Measurements from ENCODE around the gene MACF1.

The MACF1 gene

DNA sequence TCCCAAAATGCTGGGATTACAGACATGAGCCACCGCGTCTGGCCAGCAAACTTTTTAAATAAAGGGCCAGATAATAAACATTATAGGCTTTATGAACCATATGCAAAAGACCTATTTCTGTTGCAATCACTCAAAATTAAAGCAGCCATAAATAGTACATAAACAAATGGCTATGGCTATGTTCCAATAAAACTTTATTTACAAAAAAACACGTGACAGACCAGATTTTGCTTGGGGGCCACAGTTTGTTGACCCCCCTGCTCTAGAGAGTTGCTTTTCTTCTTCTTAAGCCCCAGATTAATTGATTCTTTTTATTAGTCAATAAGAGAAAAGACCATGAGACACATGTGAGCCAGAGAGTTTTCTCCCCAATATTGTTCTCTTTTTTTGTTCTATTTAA lies 138.3 kb downstream of the MACF1 start:
- DNase-seq (ENCODE audit: insufficient read length, low spot score) (no peak), FAIRE-seq (no peak)

DNA sequence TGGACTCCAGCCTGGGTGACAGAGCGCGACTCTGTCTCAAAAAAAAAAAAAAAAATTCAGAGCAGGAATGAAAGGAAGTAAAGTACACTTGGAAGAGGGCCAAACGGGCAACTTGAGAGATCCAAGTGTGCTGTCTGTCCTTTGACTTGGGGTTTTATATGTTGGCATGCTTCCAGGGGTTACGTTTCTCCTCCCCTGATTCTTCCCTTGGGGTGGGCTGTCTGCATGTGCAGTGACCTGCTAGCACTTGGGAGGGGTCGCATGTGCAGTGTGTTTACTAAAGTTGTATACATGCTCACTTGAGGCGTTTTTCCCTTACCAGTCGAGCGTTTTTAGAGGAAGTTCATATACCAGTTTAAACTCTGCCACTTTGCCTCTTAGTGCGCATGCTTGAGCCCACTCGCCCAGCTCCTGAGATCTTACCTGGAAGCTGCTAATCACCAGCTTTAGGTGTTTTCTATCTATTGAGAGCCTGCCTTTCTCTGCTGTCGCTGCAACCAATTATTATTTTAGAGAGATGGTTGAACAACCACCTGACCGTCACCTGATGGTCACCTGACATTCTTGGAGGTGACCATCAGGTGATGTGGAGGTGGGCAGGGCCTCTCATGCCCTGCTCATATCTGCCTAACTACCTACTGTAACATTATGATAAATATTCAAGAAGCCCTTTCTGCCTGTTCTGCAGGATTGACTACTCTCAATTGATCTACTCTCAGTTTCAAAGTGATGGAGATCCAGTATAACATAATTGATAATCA lies 140.1 kb downstream of the MACF1 start:
- no peak for FAIRE-seq
- no peak for DNase-seq (ENCODE audit: insufficient read length, low spot score)

GRCh38 chr1:39346872-39347271 lies 142.4 kb downstream of the MACF1 start:
- FAIRE-seq (no peak), DNase-seq (ENCODE audit: insufficient read length, low spot score) (no peak)

DNA sequence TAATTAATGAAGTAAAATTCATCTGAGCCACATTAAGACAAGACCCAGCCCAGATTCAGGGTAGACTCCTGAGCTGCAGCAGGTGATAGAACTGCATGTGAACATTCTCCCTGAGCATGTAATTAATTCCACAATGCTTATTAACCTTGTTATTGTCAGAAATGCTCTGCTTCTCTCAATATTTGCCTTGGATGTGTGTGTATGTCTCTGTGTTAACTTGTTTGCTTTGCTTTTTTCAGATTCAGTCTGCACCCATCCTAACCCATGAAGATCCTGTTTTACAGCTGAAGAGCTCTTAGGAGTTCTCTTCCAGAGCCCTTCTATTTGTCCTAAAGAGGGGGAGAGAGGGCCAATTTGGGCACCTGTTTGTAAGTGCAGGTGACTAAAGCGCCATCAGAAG lies 143.8 kb downstream of the MACF1 start:
- FAIRE-seq (no peak), DNase-seq (ENCODE audit: insufficient read length, low spot score) (no peak)

DNA sequence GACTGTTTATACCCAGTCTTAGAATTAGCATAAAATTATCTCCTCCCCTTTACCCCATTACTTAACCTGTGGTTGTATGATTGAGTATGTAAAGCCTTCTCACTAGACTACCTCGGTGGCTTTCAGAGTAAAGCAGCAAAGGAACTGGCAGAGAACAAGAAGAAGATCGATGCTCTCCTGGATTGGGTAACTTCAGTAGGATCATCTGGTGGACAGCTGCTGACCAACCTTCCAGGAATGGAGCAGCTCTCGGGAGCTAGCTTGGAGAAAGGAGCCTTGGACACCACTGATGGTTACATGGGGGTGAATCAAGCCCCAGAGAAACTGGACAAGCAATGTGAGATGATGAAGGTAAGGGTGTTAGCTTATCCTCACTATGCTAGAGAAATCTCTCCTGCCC lies 148.4 kb downstream of the MACF1 start:
- FAIRE-seq (no peak), DNase-seq (ENCODE audit: insufficient read length, low spot score) (no peak)

GRCh38 chr1:39354572-39354971 lies 150.1 kb downstream of the MACF1 start:
- FAIRE-seq = no peak
- DNase-seq (ENCODE audit: insufficient read length, low spot score) = no peak

DNA sequence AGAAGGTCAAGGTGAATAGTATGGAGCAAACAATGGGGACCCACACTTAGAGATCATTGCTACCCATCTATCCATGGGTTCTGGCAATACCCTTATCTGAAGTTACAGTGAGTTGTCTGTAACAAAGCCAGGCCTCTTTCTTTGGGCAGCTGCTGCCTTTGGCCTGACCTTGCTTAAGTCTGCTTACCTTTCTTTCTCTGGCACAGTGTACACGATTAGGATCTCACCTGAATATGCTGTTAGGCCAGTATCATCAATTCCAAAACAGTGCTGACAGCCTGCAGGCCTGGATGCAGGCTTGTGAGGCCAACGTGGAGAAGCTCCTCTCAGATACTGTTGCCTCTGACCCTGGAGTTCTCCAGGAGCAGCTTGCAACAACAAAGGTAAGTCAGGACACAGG lies 154.0 kb downstream of the MACF1 start:
- FAIRE-seq (no peak), DNase-seq (ENCODE audit: insufficient read length, low spot score) (no peak)

DNA sequence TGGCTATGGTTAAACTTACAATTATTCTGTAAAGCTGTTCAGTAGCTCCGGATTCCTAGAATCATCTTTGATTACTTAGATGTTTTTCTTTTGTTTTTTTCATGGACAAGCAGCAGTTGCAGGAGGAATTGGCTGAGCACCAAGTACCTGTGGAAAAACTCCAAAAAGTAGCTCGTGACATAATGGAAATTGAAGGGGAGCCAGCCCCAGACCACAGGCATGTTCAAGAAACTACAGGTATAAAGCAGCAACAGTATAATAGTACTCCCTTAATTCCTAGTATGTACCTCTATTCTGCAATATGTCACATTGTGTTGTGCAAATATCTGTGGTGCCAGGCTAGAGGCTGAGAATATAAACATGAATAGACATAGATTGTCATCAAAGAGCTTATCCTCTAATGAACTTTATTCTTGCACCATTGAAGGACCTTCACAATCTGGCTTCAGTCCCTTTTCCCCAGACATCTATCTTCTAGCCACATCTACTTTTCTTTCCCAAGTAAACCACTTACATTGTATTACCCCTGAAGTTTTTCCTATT lies 154.6 kb downstream of the MACF1 start:
- DNase-seq (ENCODE audit: insufficient read length, low spot score) = no peak
- no peak for FAIRE-seq

- FAIRE-seq (no peak), DNase-seq (ENCODE audit: insufficient read length, low spot score) (no peak)
These were observed 156.2 kb downstream of the MACF1 start for GRCh38 chr1:39360731-39361130.

DNA sequence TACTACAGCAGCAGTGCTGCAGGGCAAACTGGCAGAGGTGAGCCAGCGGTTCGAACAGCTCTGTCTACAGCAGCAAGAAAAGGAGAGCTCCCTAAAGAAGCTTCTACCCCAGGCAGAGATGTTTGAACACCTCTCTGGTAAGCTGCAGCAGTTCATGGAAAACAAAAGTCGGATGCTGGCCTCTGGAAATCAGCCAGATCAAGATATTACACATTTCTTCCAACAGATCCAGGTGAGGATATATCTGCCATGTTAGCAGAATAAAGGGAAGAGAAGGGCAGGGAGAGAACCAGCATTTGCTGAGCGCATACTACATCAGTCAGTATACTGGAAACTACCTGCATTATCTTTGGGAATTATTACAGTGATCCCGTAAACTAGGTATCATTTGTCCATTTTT lies 157.0 kb downstream of the MACF1 start:
- DNase-seq (ENCODE audit: insufficient read length, low spot score) = no peak
- no peak for FAIRE-seq

GRCh38 chr1:39363267-39363666 lies 158.8 kb downstream of the MACF1 start:
- FAIRE-seq (no peak), DNase-seq (ENCODE audit: insufficient read length, low spot score) (no peak)

- no peak for FAIRE-seq
These were observed 163.6 kb downstream of the MACF1 start for GRCh38 chr1:39368045-39368444.

DNA sequence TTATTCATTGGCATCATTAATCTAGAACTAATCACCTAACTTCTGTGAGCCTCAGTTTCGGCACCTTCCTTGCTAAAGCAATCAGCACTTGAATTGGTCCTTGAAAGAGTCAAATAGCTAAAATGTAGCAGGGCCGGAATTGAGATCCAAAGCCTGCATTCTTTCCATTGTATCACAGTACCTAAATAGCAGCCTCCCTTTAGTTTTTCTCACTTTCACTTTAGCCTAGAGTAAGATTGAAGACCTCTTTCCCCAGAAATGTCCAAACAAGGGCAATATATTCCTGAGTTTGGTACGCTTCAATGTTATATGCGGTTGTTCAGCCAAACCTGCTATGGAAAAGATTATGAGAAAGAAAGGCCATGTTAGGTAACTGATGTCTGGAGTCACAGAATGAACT lies 165.1 kb downstream of the MACF1 start:
- DNase-seq (ENCODE audit: insufficient read length, low spot score) (no peak), FAIRE-seq (no peak)

More at GRCh38 chr1:39368045-39368444, 163.6 kb downstream of the MACF1 start:
- DNase-seq (ENCODE audit: insufficient read length, low spot score) = no peak

DNA sequence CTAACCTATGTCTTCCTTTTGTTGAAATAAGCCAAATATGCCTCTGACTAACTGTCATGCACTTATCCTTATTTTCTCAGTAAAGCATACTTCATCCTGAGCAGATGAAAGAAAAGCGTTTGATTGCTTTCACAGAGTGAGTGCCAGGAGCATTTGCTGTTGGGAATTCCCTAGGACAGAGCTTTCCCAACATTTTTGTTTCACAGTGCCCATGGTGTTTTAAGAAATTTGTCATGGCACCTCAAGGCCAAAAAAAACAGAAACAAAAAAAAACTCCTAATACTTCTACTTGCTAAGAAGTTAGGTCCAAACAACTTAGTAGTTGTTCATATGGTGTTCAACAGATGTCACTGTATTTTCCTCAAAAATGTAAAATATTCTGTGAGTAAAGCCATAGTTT lies 166.1 kb downstream of the MACF1 start:
- no peak for FAIRE-seq
- no peak for DNase-seq (ENCODE audit: insufficient read length, low spot score)

GRCh38 chr1:39372105-39372504 lies 167.6 kb downstream of the MACF1 start:
- FAIRE-seq (no peak), DNase-seq (ENCODE audit: insufficient read length, low spot score) (no peak)

- no peak for DNase-seq (ENCODE audit: insufficient read length, low spot score)
- no peak for FAIRE-seq
These were observed 172.2 kb downstream of the MACF1 start for GRCh38 chr1:39376656-39377055.

- DNase-seq (ENCODE audit: insufficient read length, low spot score) = no peak
- FAIRE-seq = peak; percentile 42
These were observed 173.9 kb downstream of the MACF1 start for GRCh38 chr1:39378377-39378776.

DNA sequence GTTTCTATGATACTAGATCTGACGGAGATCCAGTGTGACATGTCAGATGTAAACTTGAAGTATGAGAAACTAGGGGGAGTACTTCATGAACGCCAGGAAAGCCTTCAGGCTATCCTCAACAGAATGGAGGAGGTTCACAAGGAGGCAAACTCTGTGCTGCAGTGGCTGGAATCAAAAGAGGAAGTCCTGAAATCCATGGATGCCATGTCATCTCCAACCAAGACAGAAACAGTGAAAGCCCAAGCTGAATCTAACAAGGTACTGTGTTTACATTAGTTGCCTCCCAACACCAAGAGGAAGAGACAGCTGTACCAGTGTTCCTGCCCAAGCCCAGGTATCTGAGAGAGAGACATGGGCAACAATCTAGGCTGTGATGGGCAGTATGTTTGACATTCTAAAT lies 174.7 kb downstream of the MACF1 start:
- no peak for DNase-seq (ENCODE audit: insufficient read length, low spot score)
- no peak for FAIRE-seq

DNA sequence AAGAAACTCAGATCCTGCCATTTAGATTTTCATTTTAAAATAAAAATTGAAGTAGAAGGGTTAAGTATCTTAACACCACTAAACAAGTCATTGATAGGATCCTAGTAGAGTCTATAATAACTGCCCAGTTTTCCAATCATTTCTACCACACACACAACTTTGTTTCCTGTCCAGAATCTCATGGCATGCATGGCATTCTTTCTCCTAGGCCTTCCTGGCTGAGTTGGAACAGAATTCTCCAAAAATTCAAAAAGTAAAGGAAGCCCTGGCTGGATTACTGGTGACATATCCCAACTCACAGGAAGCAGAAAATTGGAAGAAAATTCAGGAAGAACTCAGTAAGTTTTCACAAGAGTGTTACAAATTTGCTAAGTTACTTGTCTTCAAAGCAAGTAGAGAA lies 175.5 kb downstream of the MACF1 start:
- FAIRE-seq (no peak), DNase-seq (ENCODE audit: insufficient read length, low spot score) (no peak)

DNA sequence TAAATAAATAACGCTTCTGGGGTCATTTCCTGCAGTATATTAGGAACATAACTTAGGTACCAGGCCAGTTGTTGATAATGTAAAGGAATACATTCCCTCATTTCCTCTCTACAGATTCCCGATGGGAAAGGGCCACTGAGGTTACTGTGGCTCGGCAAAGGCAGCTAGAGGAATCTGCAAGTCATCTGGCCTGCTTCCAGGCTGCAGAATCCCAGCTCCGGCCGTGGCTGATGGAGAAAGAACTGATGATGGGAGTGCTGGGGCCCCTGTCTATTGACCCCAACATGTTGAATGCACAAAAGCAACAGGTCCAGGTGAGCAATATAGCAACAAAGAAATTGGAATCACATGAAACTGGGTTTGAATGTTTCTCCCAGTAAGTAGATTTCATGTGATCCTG lies 177.3 kb downstream of the MACF1 start:
- DNase-seq (ENCODE audit: insufficient read length, low spot score) (no peak), FAIRE-seq (no peak)

- FAIRE-seq (no peak), DNase-seq (ENCODE audit: insufficient read length, low spot score) (no peak)
These were observed 179.8 kb downstream of the MACF1 start for GRCh38 chr1:39384305-39384704.

DNA sequence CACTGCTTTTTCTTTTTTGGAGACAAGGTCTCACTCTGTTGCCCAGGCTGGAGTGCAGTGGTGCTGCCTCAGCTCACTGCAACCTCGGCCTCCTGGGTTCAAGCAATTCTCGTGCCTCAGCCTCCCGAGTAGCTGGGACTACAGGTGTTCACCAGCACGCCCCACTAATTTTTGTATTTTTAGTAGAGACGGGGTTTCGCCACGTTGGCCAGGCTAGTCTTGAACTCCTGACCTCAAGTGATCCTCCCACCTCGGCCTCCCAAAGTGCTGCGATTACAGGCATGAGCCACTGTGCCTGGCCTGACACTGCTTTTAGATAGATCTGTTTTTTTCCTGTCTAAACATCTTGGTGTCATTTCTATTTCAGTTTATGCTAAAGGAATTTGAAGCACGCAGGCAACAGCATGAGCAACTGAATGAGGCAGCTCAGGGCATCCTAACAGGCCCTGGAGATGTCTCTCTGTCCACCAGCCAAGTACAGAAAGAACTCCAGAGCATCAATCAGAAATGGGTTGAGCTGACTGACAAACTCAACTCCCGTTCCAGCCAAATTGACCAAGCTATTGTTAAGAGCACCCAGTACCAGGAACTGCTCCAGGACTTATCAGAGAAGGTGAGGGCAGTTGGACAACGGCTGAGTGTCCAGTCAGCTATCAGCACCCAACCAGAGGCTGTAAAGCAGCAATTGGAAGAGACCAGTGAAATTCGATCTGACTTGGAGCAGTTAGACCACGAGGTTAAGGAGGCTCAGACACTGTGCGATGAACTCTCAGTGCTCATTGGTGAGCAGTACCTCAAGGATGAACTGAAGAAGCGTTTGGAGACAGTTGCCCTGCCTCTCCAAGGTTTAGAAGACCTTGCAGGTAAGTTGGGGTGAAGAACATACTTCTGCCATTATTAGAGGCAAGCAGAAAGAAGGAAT lies 180.8 kb downstream of the MACF1 start:
- DNase-seq (ENCODE audit: insufficient read length, low spot score) (no peak), FAIRE-seq (no peak)

Measured in GM19239 (cell line).